ENCODE data around the gene KLF13.

- TF ChIP-seq CTCF (conservative IDR thresholded peaks at IDR 0.05) (no peak), ZFX (IDR thresholded peaks at IDR 0.05) (no peak)
These were observed 39.1 kb downstream of the KLF13 start for GRCh38 chr15:31365655-31366127.
